K562 (cell line): ENCODE measurements around the gene UFSP1.
"Not testable (repeated sequence)": the region's sequence is repeated elsewhere in the genome, so short reads cannot be mapped to it uniquely, and the experiment has no call there.

ENCODE experiments used
- ARID2 ChIP-seq: fragments of 450-650 bp; IDR thresholded peaks from 2 replicates; pipeline ENCODE4 v1.6.1; 2017; ENCODE audit warnings: antibody characterized with exemption, mild to moderate bottlenecking
- ATF1 ChIP-seq, 2 experiments: fragments of 450-650 bp in 1 of 2; IDR thresholded peaks; 2 replicates each; pipeline ENCODE4 v1.6.1; 2016; ENCODE audit warnings: missing compliant biosample characterization in 1 of 2, missing genetic modification characterization in 1 of 2
- CTCF ChIP-seq, 3 experiments: IDR thresholded peaks in 2 of 3; conservative IDR thresholded peaks in 1 of 3; 2 replicates each; pipeline ENCODE4 v1.5.1; 2011 to 2012; ENCODE audit warnings: low read length in 3 of 3, mild to moderate bottlenecking in 3 of 3, control low read depth in 2 of 3, improper control_type of control experiment in 1 of 3, inconsistent platforms in 1 of 3, low read depth in 1 of 3, mixed read lengths in 1 of 3, moderate library complexity in 1 of 3; ENCODE audit not compliant: insufficient read depth in 2 of 3
- FOXA1 ChIP-seq: fragments of 450-650 bp; IDR thresholded peaks from 2 replicates; pipeline ENCODE4 v1.6.1; 2016; ENCODE audit warnings: mild to moderate bottlenecking, borderline replicate concordance
- MYC ChIP-seq, 2 experiments: fragments of 250-450 bp in 1 of 2; sonication (Bioruptor Pico) in 1 of 2; IDR thresholded peaks; 2 replicates each; pipeline versions ENCODE4 v1.5.1 to v1.6.1; 2012 to 2021; ENCODE audit warnings: low read depth in 2 of 2, borderline replicate concordance in 1 of 2, improper control_type of control experiment in 1 of 2, low read length in 1 of 2, mild to moderate bottlenecking in 1 of 2, moderate library complexity in 1 of 2
- PHTF2 ChIP-seq: fragments of 250-450 bp; sonication (Bioruptor Pico); IDR thresholded peaks from 2 replicates; pipeline ENCODE4 v1.5.0; 2021; ENCODE audit warnings: mild to moderate bottlenecking
- SNRNP70 ChIP-seq: fragments of 200-400 bp; formaldehyde crosslinking; optimal IDR thresholded peaks from 2 replicates; pipeline ENCODE3; 2017; ENCODE audit warnings: low read depth, low read length

- not testable (repeated sequence) for TF ChIP-seq PHTF2 (CRISPR knock-in tag); ARID2; FOXA1; SNRNP70; ATF1 (CRISPR knock-in tag; IDR thresholded peaks at IDR 0.05); ATF1 (tag; IDR thresholded peaks at IDR 0.05); MYC (IDR thresholded peaks at IDR 0.05; ENCODE audit: low read depth, low read length); MYC (CRISPR knock-in tag; IDR thresholded peaks at IDR 0.05; ENCODE audit: borderline replicate concordance, low read depth); CTCF (IDR thresholded peaks at IDR 0.05 in 2 of 3, conservative IDR thresholded peaks at IDR 0.05 in 1 of 3; ENCODE audit: insufficient read depth in 2 of 3, low read depth in 1 of 3, low read length in 3 of 3)
These were observed 46.7 kb upstream of the UFSP1 start for GRCh38 chr7:100936167-100936566.
